HepG2 (cell line): ENCODE results near the gene BPIFB6. TPM values are rescaled to one million over a fixed set of nuclear protein-coding genes. Genes with fewer than 3 reads are reported as not detected.

Source experiments
- ATAC-seq: fragments of 200-7000 bp; cut with Tn5 transposase; 3 replicates; pipeline ENCODE4 v1.9.1; 2020; ENCODE audit warnings: mild to moderate bottlenecking, moderate library complexity
- BruUV-seq: library from RNA; stranded (reverse); fragments of 400-500 nt; replicated peaks from 2 replicates; lab custom pipeline; 2021; lab: Mats Ljungman, UMichigan
- CTCF ChIA-PET: fragments of 300-600 bp; formaldehyde crosslinking; extraction: SDS; loops from one replicate; lab custom pipeline; 2021; ENCODE audit warnings: low total read pairs, inconsistent platforms, low intra/inter-chr PET ratio; lab: Yijun Ruan, JAX
- POLR2A ChIA-PET: fragments of 350-600 bp; sonication (Branson Sonifier 250); formaldehyde crosslinking; loops from one replicate; lab custom pipeline; 2020; ENCODE audit warnings: antibody characterized with exemption, inconsistent platforms; lab: Yijun Ruan, JAX
- DNase-seq: peaks from one replicate; pipeline ENCODE4 v3.0.0-alpha.2; 2015; ENCODE audit warnings: low spot score
- FAIRE-seq: peaks from 3 replicates; lab custom pipeline; 2011; peaks lifted over from hg19 to GRCh38; lab: Jason Lieb, UNC
- H2AFZ ChIP-seq: one replicate; pipeline ENCODE4 v1.6.1; 2011; ENCODE audit warnings: low read length, inconsistent platforms
- H3K27ac ChIP-seq: fragments of 300-600 bp; 3 replicates; pipeline ENCODE4 v1.8.0; 2011; ENCODE audit warnings: mixed run types, mild to moderate bottlenecking, mixed read lengths, low read length, inconsistent platforms; ENCODE audit not compliant: insufficient read depth; ENCODE audit errors: extremely low read length
- H3K27me3 ChIP-seq, 2 experiments: fragments of 200-600 bp in 1 of 2; 2 replicates in 1 of 2; 3 replicates in 1 of 2; pipeline versions ENCODE4 v1.6.0 to v1.8.0; 2011; ENCODE audit warnings: low read length in 2 of 2, mild to moderate bottlenecking in 2 of 2, moderate library complexity in 2 of 2, inconsistent platforms in 1 of 2; ENCODE audit not compliant: insufficient read depth in 2 of 2, control insufficient read depth in 1 of 2
- H3K36me3 ChIP-seq, 2 experiments: fragments of 200-600 bp in 1 of 2; replicated peaks in 1 of 2; 2 replicates in 1 of 2; 3 replicates in 1 of 2; pipeline versions ENCODE4 v1.5.1 to v1.8.0; 2011; ENCODE audit warnings: low read length in 2 of 2, inconsistent platforms in 1 of 2; ENCODE audit not compliant: insufficient read depth in 2 of 2, control insufficient read depth in 1 of 2
- H3K4me1 ChIP-seq: 2 replicates; pipeline ENCODE4 v1.5.1; 2012; ENCODE audit warnings: low read length, inconsistent platforms; ENCODE audit not compliant: insufficient read depth
- H3K4me2 ChIP-seq: 2 replicates; pipeline ENCODE4 v1.6.0; 2011; ENCODE audit warnings: low read depth, low read length, inconsistent platforms
- H3K4me3 ChIP-seq, 3 experiments: fragments of 200-600 bp in 1 of 3; sonication (generic), shearing (Covaris generic) in 1 of 3; replicated peaks in 1 of 3; 2 replicates each; pipeline ENCODE4 v1.5.1; 2011 to 2016; ENCODE audit warnings: low read length in 3 of 3, inconsistent platforms in 2 of 3, low read depth in 2 of 3, mild to moderate bottlenecking in 2 of 3, control low read depth in 1 of 3, mixed read lengths in 1 of 3; ENCODE audit not compliant: insufficient read depth in 1 of 3
- H3K79me2 ChIP-seq: one replicate; pipeline ENCODE4 v1.6.1; 2011; ENCODE audit warnings: low read length, inconsistent platforms; ENCODE audit not compliant: insufficient read depth
- H3K9ac ChIP-seq: 2 replicates; pipeline ENCODE4 v1.6.0; 2011; ENCODE audit warnings: mild to moderate bottlenecking, low read depth, low read length, inconsistent platforms; ENCODE audit not compliant: insufficient read depth
- H3K9me3 ChIP-seq: 2 replicates; pipeline ENCODE4 v1.5.1; 2012; ENCODE audit warnings: mild to moderate bottlenecking, low read length
- H4K20me1 ChIP-seq: 2 replicates; pipeline ENCODE4 v1.6.0; 2011; ENCODE audit warnings: inconsistent platforms, mild to moderate bottlenecking, low read length, moderate library complexity; ENCODE audit not compliant: insufficient read depth
- CCAR2 ChIP-seq: fragments of 200-400 bp; formaldehyde crosslinking; optimal IDR thresholded peaks from 2 replicates; pipeline ENCODE3; 2018; ENCODE audit warnings: low read depth, mild to moderate bottlenecking, low read length, moderate library complexity
- HOXA7 ChIP-seq: sonication (generic); formaldehyde crosslinking; IDR thresholded peaks from 2 replicates; pipeline ENCODE4 v1.8.1; 2022; ENCODE audit warnings: mild to moderate bottlenecking, missing genetic modification reagents, moderate library complexity
- MTA1 ChIP-seq: sonication (generic); formaldehyde crosslinking; IDR thresholded peaks from 2 replicates; pipeline ENCODE4 v1.4.0; 2020; ENCODE audit warnings: missing genetic modification reagents, mild to moderate bottlenecking, borderline replicate concordance
- NR2C2 ChIP-seq: sonication (generic); formaldehyde crosslinking; IDR thresholded peaks from 2 replicates; pipeline ENCODE4 v1.4.0; 2020; ENCODE audit warnings: missing genetic modification reagents, mild to moderate bottlenecking, moderate library complexity, borderline replicate concordance
- PCBP2 ChIP-seq: fragments of 200-400 bp; formaldehyde crosslinking; optimal IDR thresholded peaks from 2 replicates; pipeline ENCODE3; 2018; ENCODE audit warnings: low read length, low read depth; ENCODE audit not compliant: poor library complexity, severe bottlenecking
- TBX2 ChIP-seq: sonication (generic); formaldehyde crosslinking; IDR thresholded peaks from 2 replicates; pipeline ENCODE4 v1.5.0; 2020; ENCODE audit warnings: missing genetic modification reagents, mild to moderate bottlenecking, borderline replicate concordance
- ZNF260 ChIP-seq: sonication (generic); formaldehyde crosslinking; IDR thresholded peaks from 2 replicates; pipeline ENCODE4 v1.4.0; 2020; ENCODE audit warnings: missing genetic modification reagents, low read depth, mild to moderate bottlenecking, borderline replicate concordance
- ZNF557 ChIP-seq: sonication (generic); formaldehyde crosslinking; IDR thresholded peaks from 2 replicates; pipeline ENCODE4 v1.4.0; 2020; ENCODE audit warnings: missing genetic modification reagents
- ZNF558 ChIP-seq: sonication (generic); formaldehyde crosslinking; IDR thresholded peaks from 2 replicates; pipeline ENCODE4 v1.9.0; 2022; ENCODE audit warnings: mild to moderate bottlenecking, missing genetic modification reagents, borderline replicate concordance
- ZNF570 ChIP-seq: sonication (generic); formaldehyde crosslinking; IDR thresholded peaks from 2 replicates; pipeline ENCODE4 v1.4.0; 2020; ENCODE audit warnings: mild to moderate bottlenecking, missing genetic modification reagents, borderline replicate concordance
- ZNF646 ChIP-seq: sonication (generic); formaldehyde crosslinking; IDR thresholded peaks from 2 replicates; pipeline ENCODE4 v1.9.0; 2021; ENCODE audit warnings: mild to moderate bottlenecking, missing genetic modification reagents
- ZNF672 ChIP-seq: sonication (generic); formaldehyde crosslinking; IDR thresholded peaks from 2 replicates; pipeline ENCODE4 v1.8.1; 2022; ENCODE audit warnings: missing genetic modification reagents
- ZNF773 ChIP-seq: sonication (generic); formaldehyde crosslinking; IDR thresholded peaks from 2 replicates; pipeline ENCODE4 v1.4.0; 2020; ENCODE audit warnings: missing genetic modification reagents, borderline replicate concordance
- ZNF775 ChIP-seq: sonication (generic); formaldehyde crosslinking; IDR thresholded peaks from 2 replicates; pipeline ENCODE4 v1.4.0; 2020; ENCODE audit warnings: missing genetic modification reagents, mild to moderate bottlenecking, moderate library complexity, borderline replicate concordance
- ZUFSP ChIP-seq: sonication (generic); formaldehyde crosslinking; IDR thresholded peaks from 2 replicates; pipeline ENCODE4 v1.9.0; 2021; ENCODE audit warnings: missing genetic modification reagents, mild to moderate bottlenecking, borderline replicate concordance
- WGBS: methylation state at CpG from one replicate; pipeline ENCODE4 v1.1.6; 2017; ENCODE audit warnings: low lambda C conversion rate; 5-methylcytosine and 5-hydroxymethylcytosine counted together
- in situ Hi-C: cut with HindIII; loops from 2 replicates; pipeline ENCODE4 v1.10.0; 2017; ENCODE audit warnings: low pct_unique_long_range_greater_than_20kb; ENCODE audit not compliant: extremely low pct_ligation_motif_present
- intact Hi-C: fragments of 100-400 bp; cut with micrococcal nuclease; formaldehyde crosslinking; loops from one replicate; pipeline ENCODE4 v1.10.0; 2022; ENCODE audit not compliant: unreplicated experiment
- polyA plus RNA-seq, 8 experiments: library from polyadenylated mRNA; depleted of rRNA in 3 of 8; stranded (reverse) in 7 of 8; unstranded in 1 of 8; fragments of >200 nt; fragmentation: Illumina TruSeq in 4 of 8; extraction: Trizol in 4 of 8; gene quantifications; 2 replicates each; pipeline versions ENCODE4 v1.2.1 to v1.2.3, GENCODE V29; 2011 to 2016; ENCODE audit warnings: low read depth in 4 of 8, missing spikeins in 1 of 8, mixed read lengths in 1 of 8; ENCODE audit not compliant: insufficient read depth in 1 of 8
- total RNA-seq, 5 experiments: library from RNA; depleted of rRNA; stranded (reverse); fragments of >200 nt; fragmentation: Illumina TruSeq; extraction: Trizol; gene quantifications; 2 replicates each; pipeline ENCODE4 v1.2.3, GENCODE V29; 2016; ENCODE audit warnings: low read depth in 1 of 5

Gene BPIFB6
- total and polyA plus RNA-seq, 2 of the 13 experiments (the other 11 are each of a cell fraction or from before 2014, with no cell fraction given), result 0.13 to 1.7 TPM

- H3K27me3 ChIP-seq, result no peaks in the 10 kb centered on the region
- H3K4me3 ChIP-seq, result no peak overlapping the region
- 98% methylated on average over 23 of the region's 23 CpGs for WGBS
- H3K4me2 ChIP-seq, result no peak overlapping the region
- H2AFZ ChIP-seq, result no peak overlapping the region
- H4K20me1 ChIP-seq, result peaks cover 41% of the 10 kb centered on the region; the same call in 1 of the 2 replicates
- no peaks in the 10 kb centered on the region for H3K9me3 ChIP-seq
- ChIA-PET CTCF (no interaction called here), POLR2A (interaction anchor here (1.5 kb wide), 1 partner anchor 11 kb away, joined by 3 read pairs; no protein-coding TSS in a partner anchor)
- in situ Hi-C loops, result no loop called here
- no peak overlapping the region for H3K27ac ChIP-seq
- 0 out of 3 replicates have a peak, but pooled peaks have one; percentile 2 for ATAC-seq
- no peaks in the 10 kb centered on the region for H3K79me2 ChIP-seq
- DNase-seq, result no peak
- intact Hi-C loops, result no loop called here
- no peaks in the 10 kb centered on the region for H3K4me1 ChIP-seq
- H3K36me3 ChIP-seq, result peaks cover 45 to 82% of the 10 kb centered on the region in 2 experiments
- FAIRE-seq, result no peak
- no peak overlapping the region for H3K9ac ChIP-seq
- no TSS peak for BruUV-seq
- TF ChIP-seq ZNF646 (CRISPR knock-in tag), result no peak
- no peak for TF ChIP-seq ZNF558
- TF ChIP-seq MTA1 (CRISPR knock-in tag), result no peak
- 0 out of 2 replicates have a peak, but pooled peaks have one; percentile 14 for TF ChIP-seq ZNF672 (CRISPR knock-in tag)
- TF ChIP-seq ZNF260 (CRISPR knock-in tag), result no peak
- TF ChIP-seq NR2C2 (CRISPR knock-in tag), result no peak
- no peak for TF ChIP-seq ZNF773 (CRISPR knock-in tag)
- TF ChIP-seq ZNF570 (CRISPR knock-in tag), result no peak
- TF ChIP-seq ZUFSP (CRISPR knock-in tag), result no peak
- TF ChIP-seq TBX2 (CRISPR knock-in tag), result no peak
- TF ChIP-seq ZNF775 (CRISPR knock-in tag), result no peak
- no peak for TF ChIP-seq CCAR2
- no peak for TF ChIP-seq ZNF557 (CRISPR knock-in tag)
- TF ChIP-seq HOXA7 (CRISPR knock-in tag), result peak; percentile 78; the same call in 1 of the 2 replicates
- no peak for TF ChIP-seq PCBP2
These were observed 11.8 kb upstream of the BPIFB6 start for GRCh38 chr20:33019465-33020277.
